Esophagus squamous epithelium (tissue), 5 donors: ENCODE results near the gene CAMTA1. TPM values are rescaled to one million over a fixed set of nuclear protein-coding genes. Genes with fewer than 3 reads are reported as not detected.

Source experiments
- DNase-seq: peaks from one replicate; lab custom pipeline; 2025; lab: John Stamatoyannopoulos, UW
- H3K27ac ChIP-seq, 4 donors: fragments of 200-600 bp; sonication (generic); one replicate each; pipeline ENCODE4 v1.5.1; 2016 to 2019; ENCODE audit warnings: mild to moderate bottlenecking in 1 of 4
- H3K27me3 ChIP-seq, 4 donors: fragments of 200-600 bp; sonication (generic); 1 replicate in 3 of 4; 2 replicates in 1 of 4; pipeline versions ENCODE4 v1.5.1 to v1.6.0; 2017 to 2021; ENCODE audit warnings: antibody characterized with exemption in 1 of 4
- H3K36me3 ChIP-seq, 3 donors: fragments of 200-600 bp; sonication (generic); one replicate each; pipeline ENCODE4 v1.5.1; 2016 to 2019
- H3K4me1 ChIP-seq, 3 donors: fragments of 200-600 bp; sonication (generic); one replicate each; pipeline ENCODE4 v1.5.1; 2017 to 2019
- H3K4me3 ChIP-seq, 4 donors: fragments of 200-600 bp; sonication (generic); 1 replicate in 3 of 4; 2 replicates in 1 of 4; pipeline ENCODE4 v1.5.1; 2016 to 2019; ENCODE audit warnings: mild to moderate bottlenecking in 2 of 4, moderate library complexity in 1 of 4
- H3K9me3 ChIP-seq, 3 donors: fragments of 200-600 bp; sonication (generic); one replicate each; pipeline ENCODE4 v1.5.1; 2016 to 2019
- CTCF ChIP-seq, 6 experiments: fragments of 450-650 bp in 4 of 6; fragments of 200-600 bp in 2 of 6; sonication (generic) in 2 of 6; IDR thresholded peaks; one replicate each; pipeline ENCODE4 v1.5.1; 2016 to 2019; ENCODE audit warnings: antibody characterized with exemption in 6 of 6, mild to moderate bottlenecking in 4 of 6, moderate library complexity in 4 of 6
- POLR2A ChIP-seq, 4 donors: fragments of 450-650 bp; IDR thresholded peaks; one replicate each; pipeline ENCODE4 v1.6.1; 2017; ENCODE audit warnings: antibody characterized with exemption in 4 of 4, mild to moderate bottlenecking in 4 of 4, moderate library complexity in 3 of 4
- WGBS, 2 donors: methylation state at CpG; one replicate each; pipeline ENCODE4 v1.1.5; 2018; 5-methylcytosine and 5-hydroxymethylcytosine counted together
- intact Hi-C: fragments of 100-400 bp; cut with DNase I; formaldehyde crosslinking; loops from one replicate; pipeline ENCODE4 v1.15.0; 2022
- total RNA-seq, 4 donors: library from RNA; depleted of rRNA; stranded (reverse); fragments of >200 nt; gene quantifications; one replicate each; pipeline ENCODE4 v1.1.0, GENCODE V29; 2016
- donor health status: DM: yes; HTN: yes; CAD: no.

CAMTA1 gene
- total RNA-seq, 4 donors from 2014 or later, result 31.3 to 77.4 (median 45.9) TPM

- DNase-seq, result no peak
- H3K4me1 ChIP-seq, result no peaks in the 10 kb centered on the region
- TF ChIP-seq POLR2A (IDR thresholded peaks at IDR 0.05) (no peak), CTCF (IDR thresholded peaks at IDR 0.05) (no peak)
- no peaks in the 10 kb centered on the region for H3K36me3 ChIP-seq
- intact Hi-C loops, result no loop called here
- peaks cover 0 to 9% (median 0%) of the 10 kb centered on the region in 4 donors for H3K27me3 ChIP-seq
- 42 to 70% methylated on average over 9 to 11 of the region's 11 CpGs for WGBS, 2 donors
- H3K4me3 ChIP-seq, result no peak overlapping the region
- no peak overlapping the region for H3K27ac ChIP-seq
- H3K9me3 ChIP-seq, result no peaks in the 10 kb centered on the region
Measured at GRCh38 chr1:7358425-7358824, 573.2 kb downstream of the CAMTA1 start.

GRCh38 chr1:7360526-7360925 is 575.3 kb downstream of the CAMTA1 start:
- intact Hi-C loops, result no loop called here
- TF ChIP-seq CTCF (IDR thresholded peaks at IDR 0.05) (no peak), POLR2A (IDR thresholded peaks at IDR 0.05) (no peak)
- Histone ChIP-seq H3K4me1 (no peaks in the 10 kb centered on the region), H3K9me3 (no peaks in the 10 kb centered on the region), H3K4me3 (no peak overlapping the region), H3K27ac (no peak overlapping the region), H3K36me3 (no peaks in the 10 kb centered on the region), H3K27me3 (peaks cover 0 to 9% (median 0%) of the 10 kb centered on the region in 4 donors)
- WGBS, 2 donors, result 52 to 56% methylated on average over 3 to 6 of the region's 6 CpGs
- no peak for DNase-seq

- Histone ChIP-seq H3K9me3 (no peaks in the 10 kb centered on the region), H3K27ac (no peak overlapping the region), H3K27me3 (peaks cover 0 to 9% (median 0%) of the 10 kb centered on the region in 4 donors), H3K36me3 (no peaks in the 10 kb centered on the region), H3K4me1 (no peaks in the 10 kb centered on the region), H3K4me3 (no peak overlapping the region)
- 79% methylated on average over 4 of the region's 4 CpGs for WGBS, 2 donors
- TF ChIP-seq CTCF (IDR thresholded peaks at IDR 0.05), result no peak
- intact Hi-C loops, result no loop called here
- no peak for DNase-seq
Measured at GRCh38 chr1:7362947-7363346, 577.7 kb downstream of the CAMTA1 start.

- intact Hi-C loops, result no loop called here
Measured at GRCh38 chr1:7363450-7363849, 578.2 kb downstream of the CAMTA1 start.

GRCh38 chr1:7365706-7366105 is 580.5 kb downstream of the CAMTA1 start:
- TF ChIP-seq CTCF (IDR thresholded peaks at IDR 0.05), result no peak
- TF ChIP-seq POLR2A (IDR thresholded peaks at IDR 0.05), result no peak
- no peak for DNase-seq
- Histone ChIP-seq H3K4me1 (no peaks in the 10 kb centered on the region), H3K4me3 (no peak overlapping the region), H3K9me3 (no peaks in the 10 kb centered on the region), H3K27me3 (no peaks in the 10 kb centered on the region), H3K27ac (no peak overlapping the region), H3K36me3 (no peaks in the 10 kb centered on the region)
- WGBS, 2 donors, result 69 to 81% methylated on average over 7 to 8 of the region's 8 CpGs
- intact Hi-C loops, result no loop called here

More at GRCh38 chr1:7363450-7363849, 578.2 kb downstream of the CAMTA1 start:
- 50 to 75% methylated on average over 2 to 6 of the region's 6 CpGs for WGBS, 2 donors
- Histone ChIP-seq H3K27ac (no peak overlapping the region), H3K9me3 (no peaks in the 10 kb centered on the region), H3K36me3 (no peaks in the 10 kb centered on the region), H3K4me3 (no peak overlapping the region), H3K4me1 (no peaks in the 10 kb centered on the region), H3K27me3 (peaks cover 0 to 9% (median 0%) of the 10 kb centered on the region in 4 donors)
- TF ChIP-seq POLR2A (IDR thresholded peaks at IDR 0.05) (no peak), CTCF (IDR thresholded peaks at IDR 0.05) (no peak)
- no peak for DNase-seq
